GM23248 (cell line): Measurements from ENCODE around the gene NPAS3. TPM values are rescaled to one million over a fixed set of nuclear protein-coding genes. Genes with fewer than 3 reads are reported as not detected.

Source experiments
- DNase-seq: peaks from one replicate; pipeline ENCODE4 v3.0.0-alpha.2; 2015
- H2AFZ ChIP-seq: fragments of 200-600 bp; sonication (generic); 2 replicates; pipeline ENCODE4 v1.6.1; 2016; ENCODE audit warnings: antibody characterized with exemption
- H3F3A ChIP-seq: fragments of 200-600 bp; sonication (generic); 2 replicates; pipeline ENCODE4 v1.6.1; 2016; ENCODE audit warnings: mild to moderate bottlenecking, antibody characterized with exemption, mixed run types; ENCODE audit not compliant: insufficient read depth
- H3K27ac ChIP-seq: fragments of 200-600 bp; sonication (generic); 2 replicates; pipeline ENCODE4 v1.5.1; 2016; ENCODE audit warnings: mild to moderate bottlenecking
- H3K27me3 ChIP-seq: fragments of 200-600 bp; sonication (generic); replicated peaks from 2 replicates; pipeline ENCODE4 v1.6.1; 2016; ENCODE audit warnings: mild to moderate bottlenecking; ENCODE audit not compliant: insufficient read depth
- H3K36me3 ChIP-seq: fragments of 200-600 bp; sonication (generic); 2 replicates; pipeline ENCODE4 v1.6.1; 2016; ENCODE audit warnings: low read depth, mild to moderate bottlenecking
- H3K4me1 ChIP-seq: fragments of 200-600 bp; sonication (generic); 2 replicates; pipeline ENCODE4 v1.6.1; 2016; ENCODE audit warnings: mild to moderate bottlenecking; ENCODE audit not compliant: insufficient read depth
- H3K4me2 ChIP-seq: fragments of 200-600 bp; sonication (generic); one replicate; pipeline ENCODE4 v1.6.1; 2016; ENCODE audit warnings: mild to moderate bottlenecking; ENCODE audit not compliant: unreplicated experiment
- H3K4me3 ChIP-seq: fragments of 200-600 bp; sonication (generic); 2 replicates; pipeline ENCODE4 v1.5.1; 2016; ENCODE audit warnings: mild to moderate bottlenecking
- H3K79me2 ChIP-seq: fragments of 200-600 bp; sonication (generic); 2 replicates; pipeline ENCODE4 v1.6.1; 2016; ENCODE audit warnings: mild to moderate bottlenecking; ENCODE audit not compliant: insufficient read depth
- H3K9ac ChIP-seq: fragments of 200-600 bp; sonication (generic); 2 replicates; pipeline ENCODE4 v1.6.1; 2016; ENCODE audit warnings: mild to moderate bottlenecking
- H3K9me2 ChIP-seq: fragments of 200-600 bp; sonication (generic); 2 replicates; pipeline ENCODE4 v1.6.1; 2016; ENCODE audit warnings: mixed run types, mild to moderate bottlenecking, moderate library complexity; ENCODE audit not compliant: insufficient read depth
- H3K9me3 ChIP-seq: fragments of 200-600 bp; sonication (generic); one replicate; pipeline ENCODE4 v1.6.1; 2017; ENCODE audit warnings: low read depth
- H4K20me1 ChIP-seq: fragments of 200-600 bp; sonication (generic); 2 replicates; pipeline ENCODE4 v1.6.0; 2016; ENCODE audit not compliant: insufficient read depth
- EZH2 ChIP-seq: fragments of 200-600 bp; sonication (generic); IDR thresholded peaks from 2 replicates; pipeline ENCODE4 v1.6.1; 2018; ENCODE audit warnings: antibody characterized with exemption, mild to moderate bottlenecking; ENCODE audit not compliant: insufficient read depth, poor library complexity, severe bottlenecking
- EZH2phosphoT487 ChIP-seq: fragments of 200-600 bp; sonication (generic); IDR thresholded peaks from 2 replicates; pipeline ENCODE4 v1.6.1; 2018; ENCODE audit warnings: antibody characterized with exemption, moderate library complexity, mild to moderate bottlenecking, low read depth; ENCODE audit not compliant: insufficient read depth
- WGBS, 2 experiments: methylation state at CpG; one replicate each; pipeline ENCODE4 v1.1.6; 2015 to 2017; ENCODE audit warnings: low lambda C conversion rate in 2 of 2, low coverage in 1 of 2; ENCODE audit errors: missing lambda C conversion rate in 2 of 2; 5-methylcytosine and 5-hydroxymethylcytosine counted together
- in situ Hi-C: fragments of 300-500 bp; cut with MboI; formaldehyde crosslinking; loops from 2 replicates; pipeline ENCODE4 v1.15.0; 2020
- polyA plus RNA-seq: library from polyadenylated mRNA; unstranded; fragments of >200 nt; fragmentation: Nextera tagmentation; extraction: Ambion mirVana; gene quantifications from 2 replicates; pipeline ENCODE4 v1.2.1, GENCODE V29; 2016
- total RNA-seq: library from RNA; depleted of rRNA; stranded (reverse); fragments of >200 nt; shearing (Covaris generic); gene quantifications from 2 replicates; pipeline ENCODE4 v1.2.3, GENCODE V29; 2014

Gene NPAS3
- total and polyA plus RNA-seq, 2 experiments from 2014 or later = 0.65 TPM; not detected in 1

DNA sequence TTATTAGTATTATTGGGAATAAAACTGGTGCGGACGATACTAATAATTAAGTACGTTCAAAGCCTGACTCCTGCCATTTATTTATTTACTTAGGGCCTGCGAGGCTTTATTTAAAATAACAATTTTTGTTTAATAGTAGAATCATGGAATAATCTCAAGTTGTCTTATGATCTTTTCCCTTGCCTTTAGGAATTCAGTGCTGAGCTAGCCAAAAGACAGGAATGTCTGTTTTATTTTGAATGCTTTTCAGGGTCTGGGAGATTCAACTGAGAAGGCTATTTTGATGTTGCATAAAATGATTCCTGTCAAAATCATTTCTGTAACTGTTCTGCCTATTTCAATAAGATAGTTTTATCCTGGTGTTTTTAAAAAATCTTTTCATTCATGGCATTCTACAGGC lies 522.4 kb downstream of the NPAS3 start:
- no peaks in the 10 kb centered on the region for H3K27me3 ChIP-seq
- in situ Hi-C loops = no loop called here
- H3K79me2 ChIP-seq = no peaks in the 10 kb centered on the region
- DNase-seq = no peak
- no peaks in the 10 kb centered on the region for H3K9me3 ChIP-seq
- 59 to 66% methylated on average over 4 of the region's 4 CpGs for WGBS, 2 experiments
- 0 out of 2 replicates have a peak, but pooled peaks cover under 1% of the 10 kb centered on the region for H3K4me1 ChIP-seq
- H3K36me3 ChIP-seq = no peaks in the 10 kb centered on the region
- no peak overlapping the region for H2AFZ ChIP-seq
- no peak overlapping the region for H3K27ac ChIP-seq
- H4K20me1 ChIP-seq = no peaks in the 10 kb centered on the region
- H3K9ac ChIP-seq = no peak overlapping the region
- no peak overlapping the region for H3K4me2 ChIP-seq
- H3K4me3 ChIP-seq = no peak overlapping the region
- peaks cover 9% of the 10 kb centered on the region; the same call in 1 of the 2 replicates for H3F3A ChIP-seq
- H3K9me2 ChIP-seq = no peaks in the 10 kb centered on the region
- TF ChIP-seq EZH2phosphoT487 (no peak), EZH2 (no peak)

DNA sequence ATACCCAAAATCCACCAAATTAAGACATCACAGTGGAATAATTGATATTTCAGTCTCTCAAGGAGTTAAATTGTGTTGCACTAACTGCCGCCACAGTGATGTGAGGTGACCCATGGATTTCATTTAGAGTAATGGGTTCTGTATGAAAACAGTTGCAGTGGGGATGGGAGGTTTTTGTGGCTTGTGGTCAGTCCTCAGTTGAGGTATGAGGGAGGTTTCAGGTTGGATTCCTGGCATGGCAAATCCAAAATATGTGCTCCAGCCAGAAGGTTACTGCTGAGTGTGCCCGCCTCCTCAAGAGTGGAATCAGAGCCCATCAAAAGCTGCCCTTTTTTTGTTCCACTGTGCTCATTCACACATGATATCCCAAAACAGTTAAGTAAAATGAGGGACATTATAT lies 525.1 kb downstream of the NPAS3 start:
- Histone ChIP-seq H3K4me1 (peaks cover 4% of the 10 kb centered on the region; the same call in 1 of the 2 replicates), H3K9ac (no peak overlapping the region), H3F3A (peaks cover 6% of the 10 kb centered on the region; the same call in 1 of the 2 replicates), H3K9me2 (no peaks in the 10 kb centered on the region), H3K4me3 (no peak overlapping the region), H3K27me3 (no peaks in the 10 kb centered on the region), H2AFZ (no peak overlapping the region), H3K27ac (no peak overlapping the region), H4K20me1 (no peaks in the 10 kb centered on the region), H3K79me2 (no peaks in the 10 kb centered on the region), H3K4me2 (no peak overlapping the region), H3K9me3 (no peaks in the 10 kb centered on the region), H3K36me3 (no peaks in the 10 kb centered on the region)
- 91 to 95% methylated on average over 2 of the region's 2 CpGs for WGBS, 2 experiments
- in situ Hi-C loops = no loop called here
- no peak for TF ChIP-seq EZH2
- no peak for TF ChIP-seq EZH2phosphoT487
- no peak for DNase-seq

DNA sequence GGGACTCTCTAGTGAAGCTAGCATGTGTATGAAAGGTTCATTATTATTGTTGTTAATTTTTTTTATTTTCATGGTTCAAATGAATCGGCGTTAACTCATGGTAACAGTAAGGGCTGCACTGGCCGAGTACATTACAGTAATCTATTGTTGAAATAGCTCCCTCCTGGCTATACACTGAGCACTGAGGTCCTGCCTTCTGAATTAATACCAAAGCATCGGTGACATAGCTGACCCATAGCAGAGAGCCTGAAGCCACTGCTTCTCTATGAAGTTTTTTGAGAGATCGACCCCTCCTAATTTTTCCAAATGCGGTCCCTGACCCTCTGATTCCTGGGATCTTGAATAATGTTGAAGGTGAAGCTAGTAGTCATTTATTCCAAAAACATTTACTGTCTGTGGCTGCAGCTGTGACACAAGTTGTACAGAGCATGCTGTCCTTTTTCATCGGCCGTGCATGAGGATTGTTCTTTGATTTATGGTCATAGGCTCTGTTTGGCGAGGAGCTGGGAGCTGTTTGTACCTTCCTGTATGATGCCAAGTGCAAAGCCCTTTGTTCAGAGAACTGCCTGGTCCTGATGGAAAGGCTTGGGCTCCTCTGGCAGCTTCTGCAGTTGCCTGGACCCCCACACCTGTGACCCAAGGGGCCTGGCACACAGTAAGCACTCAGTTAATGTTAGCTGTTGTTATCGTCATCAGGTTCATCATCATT lies 525.7 kb downstream of the NPAS3 start:
- 66 to 68% methylated on average over 10 of the region's 10 CpGs for WGBS, 2 experiments
- in situ Hi-C loops = no loop called here
- TF ChIP-seq EZH2 (no peak), EZH2phosphoT487 (no peak)

DNA sequence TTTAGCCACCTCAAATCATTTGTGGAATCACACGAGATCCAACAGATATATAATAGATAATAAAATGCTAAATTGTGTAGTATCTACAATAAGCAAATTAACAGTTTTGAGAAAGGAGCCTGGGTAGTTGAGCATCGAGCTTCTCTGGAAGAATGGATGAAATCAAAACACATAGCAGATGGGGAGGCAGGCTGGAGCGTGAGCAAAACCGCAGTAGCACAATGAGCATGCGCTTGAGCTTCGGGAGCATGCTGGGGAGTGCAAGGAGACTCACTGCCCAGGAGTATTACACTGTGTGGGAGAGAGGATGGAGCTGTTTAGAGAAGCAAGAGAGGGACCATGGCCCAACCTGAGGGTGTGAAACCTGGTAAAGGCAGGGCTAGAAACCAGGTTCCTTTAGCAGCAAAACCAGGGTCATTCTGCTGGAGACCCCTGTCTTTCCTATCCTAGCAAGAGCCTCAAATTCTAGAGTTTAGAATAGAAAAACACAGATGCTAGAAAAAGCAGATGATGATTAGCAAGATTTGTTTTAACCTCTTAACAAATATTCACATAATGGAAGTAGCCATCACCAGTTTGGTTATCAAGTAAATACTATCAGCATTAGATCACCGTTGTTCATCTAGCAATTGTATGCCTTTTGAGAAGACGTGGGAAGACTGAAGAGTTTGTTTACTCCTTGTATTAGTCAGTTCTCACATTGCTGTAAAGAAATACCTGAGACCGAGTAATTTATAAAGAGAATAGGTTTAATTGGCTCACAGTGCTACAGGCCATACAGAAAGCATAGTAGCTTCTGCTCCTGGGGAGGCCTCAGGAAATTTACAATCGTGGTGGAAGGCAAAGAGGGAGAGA lies 527.4 kb downstream of the NPAS3 start:
- H3K9me3 ChIP-seq = no peaks in the 10 kb centered on the region
- peaks cover 4% of the 10 kb centered on the region; the same call in 1 of the 2 replicates for H3K4me1 ChIP-seq
- 72 to 75% methylated on average over 10 of the region's 10 CpGs for WGBS, 2 experiments
- no peaks in the 10 kb centered on the region for H4K20me1 ChIP-seq
- H3K9me2 ChIP-seq = no peaks in the 10 kb centered on the region
- no peaks in the 10 kb centered on the region for H3K27me3 ChIP-seq
- in situ Hi-C loops = no loop called here
- TF ChIP-seq EZH2 = no peak
- no peak for TF ChIP-seq EZH2phosphoT487
- no peaks in the 10 kb centered on the region for H3K36me3 ChIP-seq
- DNase-seq = peak; percentile 14
- no peaks in the 10 kb centered on the region for H3F3A ChIP-seq
- no peak overlapping the region for H3K4me3 ChIP-seq
- no peak overlapping the region for H3K27ac ChIP-seq
- H2AFZ ChIP-seq = no peak overlapping the region
- no peak overlapping the region for H3K9ac ChIP-seq
- H3K79me2 ChIP-seq = no peaks in the 10 kb centered on the region
- H3K4me2 ChIP-seq = no peak overlapping the region

More for the DNA sequence above, 525.7 kb downstream of the NPAS3 start:
- H3K4me3 ChIP-seq = no peak overlapping the region
- H3K27ac ChIP-seq = no peak overlapping the region
- peaks cover 4% of the 10 kb centered on the region; the same call in 1 of the 2 replicates for H3K4me1 ChIP-seq
- H3K9me3 ChIP-seq = no peaks in the 10 kb centered on the region
- DNase-seq = no peak
- H3F3A ChIP-seq = peaks cover 5% of the 10 kb centered on the region; the same call in 1 of the 2 replicates
- no peak overlapping the region for H3K9ac ChIP-seq
- no peaks in the 10 kb centered on the region for H3K79me2 ChIP-seq
- H3K36me3 ChIP-seq = no peaks in the 10 kb centered on the region
- no peak overlapping the region for H2AFZ ChIP-seq
- no peaks in the 10 kb centered on the region for H3K9me2 ChIP-seq
- H4K20me1 ChIP-seq = no peaks in the 10 kb centered on the region
- no peaks in the 10 kb centered on the region for H3K27me3 ChIP-seq
- H3K4me2 ChIP-seq = no peak overlapping the region
